Measurements from ENCODE around the gene ITIH4. TPM values are rescaled to one million over a fixed set of nuclear protein-coding genes. Genes with fewer than 3 reads are reported as not detected.

ITIH4 gene
- total and polyA plus RNA-seq, 2 of the 13 experiments (the other 11 are each of a cell fraction or from before 2014, with no cell fraction given), result 2.7 to 5.3 TPM

DNA sequence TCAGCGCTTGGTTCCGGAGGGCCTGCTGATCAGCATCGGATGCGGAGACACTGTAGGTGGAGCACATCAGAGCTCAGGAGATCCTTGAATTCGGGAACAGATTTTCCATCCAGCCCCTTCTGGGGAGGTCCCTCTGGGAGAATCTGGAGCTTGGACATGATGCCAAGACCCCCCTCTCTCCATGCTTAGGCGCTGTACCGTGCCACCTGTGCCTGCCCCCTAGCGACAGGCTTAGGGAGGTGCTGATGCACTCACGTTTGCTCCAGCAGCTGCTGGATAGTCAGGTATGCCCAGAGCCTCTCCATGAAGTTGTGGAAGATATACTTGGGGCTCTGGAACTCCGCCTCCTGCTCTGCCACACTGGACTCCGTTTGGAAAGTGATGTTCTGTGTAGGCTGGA is 9.7 kb downstream of the ITIH4 start (continued):
- TF ChIP-seq SNAPC2 (CRISPR knock-in tag; IDR thresholded peaks at IDR 0.05), result no peak
- TF ChIP-seq GMEB2 (CRISPR knock-in tag; IDR thresholded peaks at IDR 0.05; ENCODE audit: low read depth), result no peak
- TF ChIP-seq THYN1 (CRISPR knock-in tag; IDR thresholded peaks at IDR 0.05; ENCODE audit: borderline replicate concordance, low read depth), result no peak
- TF ChIP-seq, protein P1, sequence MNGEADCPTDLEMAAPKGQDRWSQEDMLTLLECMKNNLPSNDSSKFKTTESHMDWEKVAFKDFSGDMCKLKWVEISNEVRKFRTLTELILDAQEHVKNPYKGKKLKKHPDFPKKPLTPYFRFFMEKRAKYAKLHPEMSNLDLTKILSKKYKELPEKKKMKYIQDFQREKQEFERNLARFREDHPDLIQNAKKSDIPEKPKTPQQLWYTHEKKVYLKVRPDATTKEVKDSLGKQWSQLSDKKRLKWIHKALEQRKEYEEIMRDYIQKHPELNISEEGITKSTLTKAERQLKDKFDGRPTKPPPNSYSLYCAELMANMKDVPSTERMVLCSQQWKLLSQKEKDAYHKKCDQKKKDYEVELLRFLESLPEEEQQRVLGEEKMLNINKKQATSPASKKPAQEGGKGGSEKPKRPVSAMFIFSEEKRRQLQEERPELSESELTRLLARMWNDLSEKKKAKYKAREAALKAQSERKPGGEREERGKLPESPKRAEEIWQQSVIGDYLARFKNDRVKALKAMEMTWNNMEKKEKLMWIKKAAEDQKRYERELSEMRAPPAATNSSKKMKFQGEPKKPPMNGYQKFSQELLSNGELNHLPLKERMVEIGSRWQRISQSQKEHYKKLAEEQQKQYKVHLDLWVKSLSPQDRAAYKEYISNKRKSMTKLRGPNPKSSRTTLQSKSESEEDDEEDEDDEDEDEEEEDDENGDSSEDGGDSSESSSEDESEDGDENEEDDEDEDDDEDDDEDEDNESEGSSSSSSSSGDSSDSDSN (CRISPR knock-in tag; IDR thresholded peaks at IDR 0.05), result no peak
- TF ChIP-seq EP300 (IDR thresholded peaks at IDR 0.05; ENCODE audit: low read depth in 2 of 2, low read length in 2 of 2), result no peak
- TF ChIP-seq EP300 (CRISPR knock-in tag; IDR thresholded peaks at IDR 0.05; ENCODE audit: borderline replicate concordance), result no peak
- no peak for TF ChIP-seq ZNF792 (CRISPR knock-in tag; IDR thresholded peaks at IDR 0.05)
- TF ChIP-seq ZUFSP (CRISPR knock-in tag; IDR thresholded peaks at IDR 0.05; ENCODE audit: borderline replicate concordance), result no peak
- TF ChIP-seq MAZ (IDR thresholded peaks at IDR 0.05; ENCODE audit: borderline replicate concordance, low read depth, low read length), result no peak
- no peak for TF ChIP-seq MAZ (CRISPR knock-in tag; IDR thresholded peaks at IDR 0.05; ENCODE audit: low read depth)
- TF ChIP-seq SOX5 (CRISPR knock-in tag; IDR thresholded peaks at IDR 0.05; ENCODE audit: borderline replicate concordance), result no peak
- TF ChIP-seq, protein P2, sequence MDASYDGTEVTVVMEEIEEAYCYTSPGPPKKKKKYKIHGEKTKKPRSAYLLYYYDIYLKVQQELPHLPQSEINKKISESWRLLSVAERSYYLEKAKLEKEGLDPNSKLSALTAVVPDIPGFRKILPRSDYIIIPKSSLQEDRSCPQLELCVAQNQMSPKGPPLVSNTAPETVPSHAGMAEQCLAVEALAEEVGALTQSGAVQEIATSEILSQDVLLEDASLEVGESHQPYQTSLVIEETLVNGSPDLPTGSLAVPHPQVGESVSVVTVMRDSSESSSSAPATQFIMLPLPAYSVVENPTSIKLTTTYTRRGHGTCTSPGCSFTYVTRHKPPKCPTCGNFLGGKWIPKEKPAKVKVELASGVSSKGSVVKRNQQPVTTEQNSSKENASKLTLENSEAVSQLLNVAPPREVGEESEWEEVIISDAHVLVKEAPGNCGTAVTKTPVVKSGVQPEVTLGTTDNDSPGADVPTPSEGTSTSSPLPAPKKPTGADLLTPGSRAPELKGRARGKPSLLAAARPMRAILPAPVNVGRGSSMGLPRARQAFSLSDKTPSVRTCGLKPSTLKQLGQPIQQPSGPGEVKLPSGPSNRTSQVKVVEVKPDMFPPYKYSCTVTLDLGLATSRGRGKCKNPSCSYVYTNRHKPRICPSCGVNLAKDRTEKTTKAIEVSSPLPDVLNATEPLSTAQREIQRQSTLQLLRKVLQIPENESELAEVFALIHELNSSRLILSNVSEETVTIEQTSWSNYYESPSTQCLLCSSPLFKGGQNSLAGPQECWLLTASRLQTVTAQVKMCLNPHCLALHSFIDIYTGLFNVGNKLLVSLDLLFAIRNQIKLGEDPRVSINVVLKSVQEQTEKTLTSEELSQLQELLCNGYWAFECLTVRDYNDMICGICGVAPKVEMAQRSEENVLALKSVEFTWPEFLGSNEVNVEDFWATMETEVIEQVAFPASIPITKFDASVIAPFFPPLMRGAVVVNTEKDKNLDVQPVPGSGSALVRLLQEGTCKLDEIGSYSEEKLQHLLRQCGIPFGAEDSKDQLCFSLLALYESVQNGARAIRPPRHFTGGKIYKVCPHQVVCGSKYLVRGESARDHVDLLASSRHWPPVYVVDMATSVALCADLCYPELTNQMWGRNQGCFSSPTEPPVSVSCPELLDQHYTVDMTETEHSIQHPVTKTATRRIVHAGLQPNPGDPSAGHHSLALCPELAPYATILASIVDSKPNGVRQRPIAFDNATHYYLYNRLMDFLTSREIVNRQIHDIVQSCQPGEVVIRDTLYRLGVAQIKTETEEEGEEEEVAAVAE (CRISPR knock-in tag; IDR thresholded peaks at IDR 0.05; ENCODE audit: borderline replicate concordance), result no peak
- no peak for TF ChIP-seq SNRNP70 (IDR thresholded peaks at IDR 0.05; ENCODE audit: low read depth, low read length)
- no peak for TF ChIP-seq POLR2AphosphoS2 (IDR thresholded peaks at IDR 0.05; ENCODE audit: low read depth, low read length)
- TF ChIP-seq BORCS8-MEF2B (CRISPR knock-in tag; IDR thresholded peaks at IDR 0.05), result no peak
- TF ChIP-seq PHF21A (CRISPR knock-in tag; IDR thresholded peaks at IDR 0.05), result no peak
- TF ChIP-seq PRPF4 (IDR thresholded peaks at IDR 0.05; ENCODE audit: low read depth, low read length, poor library complexity, severe bottlenecking), result no peak
- no peak for TF ChIP-seq FOXA3 (CRISPR knock-in tag; IDR thresholded peaks at IDR 0.05)

Data from HepG2 (cell line).